ENCODE measurements around the gene AUTS2.

Gene AUTS2

DNA sequence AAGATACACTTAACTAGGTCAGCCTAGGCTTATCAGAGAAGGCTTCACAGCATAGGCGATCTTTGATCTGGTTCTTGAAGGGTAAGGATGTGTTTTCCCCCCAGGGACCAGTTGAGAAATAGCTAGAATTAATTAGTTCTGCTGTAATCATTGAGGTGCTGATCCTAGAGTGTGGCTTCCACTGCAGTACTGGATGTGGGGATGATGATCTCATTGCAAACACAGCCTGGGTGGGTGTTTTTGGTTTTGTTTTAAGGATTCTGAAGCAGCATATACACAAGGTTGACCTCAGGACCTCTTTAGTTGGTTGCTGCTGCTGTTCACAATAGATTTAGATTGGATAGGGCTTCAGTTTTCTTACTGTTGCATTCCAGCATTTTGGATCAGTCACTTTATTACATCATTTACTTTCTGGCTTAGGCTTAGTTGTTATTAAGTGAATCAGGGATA lies 159.7 kb downstream of the AUTS2 start:
- Mint-ChIP-seq H3K36me3 (ENCODE audit: low read depth) (no peaks in the 10 kb centered on the region), H3K9me3 (no peaks in the 10 kb centered on the region), H3K27me3 (ENCODE audit: low read depth) (no peaks in the 10 kb centered on the region), H3K4me1 (peaks cover 29% of the 10 kb centered on the region), H3K4me3 (no peak overlapping the region), H3K27ac (no peak overlapping the region)
- TF ChIP-seq, protein P1, sequence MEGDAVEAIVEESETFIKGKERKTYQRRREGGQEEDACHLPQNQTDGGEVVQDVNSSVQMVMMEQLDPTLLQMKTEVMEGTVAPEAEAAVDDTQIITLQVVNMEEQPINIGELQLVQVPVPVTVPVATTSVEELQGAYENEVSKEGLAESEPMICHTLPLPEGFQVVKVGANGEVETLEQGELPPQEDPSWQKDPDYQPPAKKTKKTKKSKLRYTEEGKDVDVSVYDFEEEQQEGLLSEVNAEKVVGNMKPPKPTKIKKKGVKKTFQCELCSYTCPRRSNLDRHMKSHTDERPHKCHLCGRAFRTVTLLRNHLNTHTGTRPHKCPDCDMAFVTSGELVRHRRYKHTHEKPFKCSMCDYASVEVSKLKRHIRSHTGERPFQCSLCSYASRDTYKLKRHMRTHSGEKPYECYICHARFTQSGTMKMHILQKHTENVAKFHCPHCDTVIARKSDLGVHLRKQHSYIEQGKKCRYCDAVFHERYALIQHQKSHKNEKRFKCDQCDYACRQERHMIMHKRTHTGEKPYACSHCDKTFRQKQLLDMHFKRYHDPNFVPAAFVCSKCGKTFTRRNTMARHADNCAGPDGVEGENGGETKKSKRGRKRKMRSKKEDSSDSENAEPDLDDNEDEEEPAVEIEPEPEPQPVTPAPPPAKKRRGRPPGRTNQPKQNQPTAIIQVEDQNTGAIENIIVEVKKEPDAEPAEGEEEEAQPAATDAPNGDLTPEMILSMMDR (IDR thresholded peaks at IDR 0.05; ENCODE audit: unreplicated experiment in 3 of 3) = no peak

DNA sequence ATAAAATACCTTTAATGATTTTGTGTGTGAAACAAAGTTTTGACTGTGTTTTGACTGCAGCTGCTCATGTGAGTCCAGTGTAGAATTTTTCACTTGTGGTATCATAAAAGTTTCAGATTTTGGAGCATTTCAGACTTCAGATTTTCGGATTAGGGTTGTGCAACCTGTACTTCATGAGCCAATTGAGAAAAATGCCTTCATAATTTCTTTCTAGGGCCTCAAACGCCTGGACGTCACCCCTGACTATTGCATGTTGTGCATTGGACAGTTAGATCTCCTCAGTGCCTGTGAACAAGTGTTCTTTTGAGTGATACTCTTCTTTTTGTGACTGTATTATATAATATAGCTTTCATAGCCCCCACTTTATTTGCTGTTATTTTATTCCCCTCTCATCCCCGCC lies 161.1 kb downstream of the AUTS2 start:
- TF ChIP-seq, protein P1 (IDR thresholded peaks at IDR 0.05; ENCODE audit: unreplicated experiment in 3 of 3) = no peak
- Mint-ChIP-seq H3K4me3 (no peak overlapping the region), H3K4me1 (peaks cover 28% of the 10 kb centered on the region), H3K27me3 (ENCODE audit: low read depth) (no peaks in the 10 kb centered on the region), H3K9me3 (no peaks in the 10 kb centered on the region), H3K36me3 (ENCODE audit: low read depth) (no peaks in the 10 kb centered on the region), H3K27ac (no peak overlapping the region)

DNA sequence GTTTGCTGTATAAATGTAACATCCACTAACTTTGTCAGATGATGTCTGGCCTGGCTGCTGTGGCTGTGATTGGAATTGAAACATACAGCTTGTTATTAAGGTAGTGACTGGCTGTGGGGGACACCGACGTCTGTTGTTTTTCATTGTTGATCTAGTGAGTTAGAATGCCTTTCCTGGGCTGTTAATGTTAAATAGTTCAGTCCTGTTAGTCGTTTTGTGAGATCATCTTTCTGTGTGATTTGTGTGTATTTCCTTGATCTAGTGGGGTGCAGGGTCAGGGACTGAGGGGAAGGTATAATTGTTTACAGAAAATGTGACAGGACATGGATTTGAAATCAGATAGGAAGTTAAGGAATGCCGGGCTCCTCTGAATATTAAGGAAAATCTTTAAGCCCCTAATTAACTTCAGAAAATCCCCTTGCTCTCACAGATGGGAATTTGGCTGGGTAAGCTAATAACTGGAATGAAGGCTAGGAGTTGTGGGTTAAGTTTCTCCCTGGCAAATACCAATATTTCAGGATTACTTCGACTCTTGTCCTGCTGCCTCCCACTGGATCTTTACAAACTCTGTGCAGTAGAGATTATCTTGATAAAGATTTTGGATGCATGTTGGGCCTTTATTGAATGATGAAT lies 163.1 kb downstream of the AUTS2 start:
- TF ChIP-seq, protein P1 (IDR thresholded peaks at IDR 0.05; ENCODE audit: unreplicated experiment in 3 of 3) = no peak

DNA sequence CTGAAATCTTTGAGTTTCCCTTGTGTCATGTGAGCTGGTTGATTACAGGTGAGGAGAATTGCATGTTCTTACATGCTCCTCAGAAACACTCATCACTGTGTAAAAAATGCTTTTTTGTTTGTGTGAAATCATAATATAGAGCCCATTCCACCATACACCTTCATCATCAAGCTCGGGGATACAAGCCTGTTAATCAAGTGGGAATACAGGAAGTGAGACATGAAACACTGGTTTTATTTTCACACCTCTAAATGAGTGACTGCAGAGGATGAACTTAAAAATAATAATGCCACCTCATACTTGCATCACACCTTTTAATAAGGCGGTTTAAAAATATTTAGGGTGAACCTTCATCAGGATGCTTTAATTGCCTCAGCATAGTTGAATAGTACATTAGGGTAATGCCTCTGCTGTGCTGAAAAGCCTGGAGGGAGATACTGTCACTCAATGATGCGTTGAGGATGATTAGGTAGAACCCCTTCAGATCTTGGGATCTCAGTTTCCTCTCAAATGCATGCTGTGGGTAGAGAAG lies 164.6 kb downstream of the AUTS2 start:
- H3K36me3 Mint-ChIP-seq (ENCODE audit: low read depth) = peaks cover 3% of the 10 kb centered on the region
- no peaks in the 10 kb centered on the region for H3K9me3 Mint-ChIP-seq
- no peak overlapping the region for H3K4me3 Mint-ChIP-seq
- H3K4me1 Mint-ChIP-seq = peaks cover 19% of the 10 kb centered on the region
- H3K27me3 Mint-ChIP-seq (ENCODE audit: low read depth) = no peaks in the 10 kb centered on the region
- TF ChIP-seq, protein P1 (IDR thresholded peaks at IDR 0.05; ENCODE audit: unreplicated experiment in 3 of 3) = no peak
- H3K27ac Mint-ChIP-seq = no peak overlapping the region

More for the DNA sequence above, 163.1 kb downstream of the AUTS2 start:
- Mint-ChIP-seq H3K27ac (peak overlapping the region in 1 of 3 experiments; percentile 3), H3K27me3 (ENCODE audit: low read depth) (no peaks in the 10 kb centered on the region), H3K9me3 (no peaks in the 10 kb centered on the region), H3K4me3 (no peak overlapping the region), H3K36me3 (ENCODE audit: low read depth) (no peaks in the 10 kb centered on the region), H3K4me1 (peaks cover 24% of the 10 kb centered on the region)

DNA sequence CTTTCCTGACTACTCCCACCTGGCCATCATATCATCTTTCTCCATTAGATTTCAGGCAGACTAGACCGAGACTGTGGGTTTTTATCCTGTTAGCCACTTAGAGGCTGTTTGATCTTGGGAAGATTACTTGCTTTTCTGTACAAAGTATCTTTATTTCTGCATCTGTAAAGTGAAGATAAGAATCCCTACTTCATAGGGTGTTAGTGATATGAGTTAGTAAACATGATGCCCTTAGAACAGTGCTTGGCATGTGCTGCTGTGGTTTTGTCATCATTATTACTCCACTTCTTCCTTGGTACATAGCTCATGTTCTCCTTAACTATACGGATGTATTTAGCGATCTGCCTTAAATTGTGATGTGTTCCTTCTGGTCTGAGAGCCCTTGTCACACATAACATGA lies 165.2 kb downstream of the AUTS2 start:
- no peak overlapping the region for H3K27ac Mint-ChIP-seq
- H3K27me3 Mint-ChIP-seq (ENCODE audit: low read depth) = no peaks in the 10 kb centered on the region

More for the DNA sequence above, 165.2 kb downstream of the AUTS2 start:
- no peak overlapping the region for H3K4me3 Mint-ChIP-seq
- H3K9me3 Mint-ChIP-seq = no peaks in the 10 kb centered on the region
- H3K36me3 Mint-ChIP-seq (ENCODE audit: low read depth) = peaks cover 3% of the 10 kb centered on the region
- TF ChIP-seq, protein P1 (IDR thresholded peaks at IDR 0.05; ENCODE audit: unreplicated experiment in 3 of 3) = no peak
- H3K4me1 Mint-ChIP-seq = peaks cover 16% of the 10 kb centered on the region
